ENCODE data around the gene CNOT10. TPM values are rescaled to one million over a fixed set of nuclear protein-coding genes. Genes with fewer than 3 reads are reported as not detected.

Gene CNOT10
- total RNA-seq, 1 experiment from 2014 or later: 46.2 TPM

DNA sequence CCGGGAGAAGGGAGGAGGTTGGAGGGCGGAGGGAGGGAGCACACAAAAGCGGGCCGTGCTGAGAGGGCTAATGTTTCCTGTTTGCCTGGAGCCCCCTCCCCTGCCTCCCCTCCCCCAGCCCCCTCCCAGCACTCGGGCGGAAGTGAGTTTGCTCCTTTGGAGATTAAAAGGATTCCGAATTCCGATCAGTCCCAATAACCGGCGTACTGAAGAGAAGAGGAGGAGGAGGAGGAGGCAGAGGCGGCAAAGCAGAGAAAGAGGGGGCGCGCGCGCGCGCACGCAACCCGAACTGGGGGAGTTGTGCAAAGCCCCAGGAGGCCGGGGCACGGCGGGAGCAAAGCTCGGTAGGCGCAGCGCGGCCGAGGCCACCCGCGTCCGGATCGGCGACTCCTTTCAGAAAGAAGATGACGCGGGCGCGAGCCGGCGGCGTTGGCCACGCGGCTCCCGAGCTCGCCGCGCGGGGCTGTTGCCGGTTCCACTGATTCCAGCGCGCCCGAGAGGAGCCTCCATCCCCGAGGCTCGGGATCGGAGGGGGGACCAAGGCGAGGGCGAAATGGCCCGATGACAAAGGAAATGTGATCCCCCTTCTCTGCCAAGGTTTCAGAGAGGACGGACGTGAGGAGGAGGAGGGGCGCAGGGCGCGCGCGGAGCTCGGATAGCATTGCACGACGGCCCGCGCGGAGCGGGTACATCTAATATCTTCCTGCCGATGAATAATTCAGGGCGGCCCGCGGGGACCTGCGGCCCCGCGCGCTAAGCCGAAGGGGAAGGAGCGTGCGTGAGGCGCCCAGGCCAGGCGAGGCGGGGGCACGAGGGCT is 131.7 kb downstream of the CNOT10 start:
- H3F3A ChIP-seq (ENCODE audit: low read length, unreplicated experiment): no peaks in the 10 kb centered on the region
- BruUV-seq (replicated peaks): no TSS peak
- H3K4me3 ChIP-seq (ENCODE audit: low read length): peak overlapping the region; percentile 58
- no peaks in the 10 kb centered on the region for H4K20me1 ChIP-seq (ENCODE audit: low read length)
- no peaks in the 10 kb centered on the region for H3K79me2 ChIP-seq (ENCODE audit: low read length)
- ChIA-PET CTCF (no interaction called here), POLR2A (ENCODE audit: unreplicated experiment) (interaction anchor here (0.5 kb wide), 1 partner anchor 186 kb away, joined by 3 read pairs; no protein-coding TSS in a partner anchor)
- H3K4me2 ChIP-seq (ENCODE audit: low read length): peak overlapping the region; percentile 73
- no peaks in the 10 kb centered on the region for H3K9me2 ChIP-seq (replicated peaks; ENCODE audit: low read length)
- H3K27ac ChIP-seq (ENCODE audit: low read length): no peak overlapping the region
- DNase-seq (no peak), ATAC-seq (peak; percentile 39)
- H3K4me1 ChIP-seq (ENCODE audit: insufficient read depth, low read length): no peaks in the 10 kb centered on the region
- H3K9me3 ChIP-seq (ENCODE audit: low read length): no peaks in the 10 kb centered on the region
- H3K27me3 ChIP-seq (ENCODE audit: low read length): no peaks in the 10 kb centered on the region
- peak overlapping the region; percentile 41 for H3K9ac ChIP-seq (ENCODE audit: low read length)
- intact Hi-C loops (cut with micrococcal nuclease): no loop called here
- no peaks in the 10 kb centered on the region for H3K36me3 ChIP-seq (ENCODE audit: low read depth, low read length)
- no peak for TF ChIP-seq EZH2phosphoT487 (IDR thresholded peaks at IDR 0.05; ENCODE audit: borderline replicate concordance, low read length)
- TF ChIP-seq EZH2 (IDR thresholded peaks at IDR 0.05; ENCODE audit: low read length, unreplicated experiment): no peak
- TF ChIP-seq CTCF (conservative IDR thresholded peaks at IDR 0.05; ENCODE audit: low read depth, low read length): no peak
- H2AFZ ChIP-seq (ENCODE audit: low read length): peak overlapping the region; percentile 76; the same call in 1 of the 2 replicates

DNA sequence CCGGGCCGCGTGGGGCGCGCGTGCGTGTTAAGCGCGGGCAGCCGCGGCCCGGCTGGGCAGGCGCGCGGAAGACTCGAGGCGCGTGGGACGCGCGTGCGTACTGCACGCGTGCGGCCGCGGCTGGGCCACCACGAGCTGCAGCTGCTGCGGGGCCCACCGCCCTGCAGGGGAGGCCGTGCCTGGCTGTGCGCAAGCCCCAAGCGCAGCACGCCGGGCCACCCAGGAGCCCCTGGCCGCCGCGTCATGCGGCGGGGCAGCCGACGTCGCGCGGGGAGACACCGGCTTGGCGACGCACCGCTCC is 132.2 kb downstream of the CNOT10 start:
- Histone ChIP-seq H3K4me1 (ENCODE audit: insufficient read depth, low read length) (no peaks in the 10 kb centered on the region), H3K4me3 (ENCODE audit: low read length) (no peak overlapping the region), H3K9me2 (replicated peaks; ENCODE audit: low read length) (no peaks in the 10 kb centered on the region), H3F3A (ENCODE audit: low read length, unreplicated experiment) (no peaks in the 10 kb centered on the region), H3K4me2 (ENCODE audit: low read length) (no peak overlapping the region), H3K27ac (ENCODE audit: low read length) (no peak overlapping the region), H3K9me3 (ENCODE audit: low read length) (no peaks in the 10 kb centered on the region), H3K79me2 (ENCODE audit: low read length) (no peaks in the 10 kb centered on the region), H3K9ac (ENCODE audit: low read length) (no peak overlapping the region), H2AFZ (ENCODE audit: low read length) (no peak overlapping the region), H3K36me3 (ENCODE audit: low read depth, low read length) (no peaks in the 10 kb centered on the region), H4K20me1 (ENCODE audit: low read length) (no peaks in the 10 kb centered on the region), H3K27me3 (ENCODE audit: low read length) (no peaks in the 10 kb centered on the region)
- DNase-seq: no peak
- POLR2A ChIA-PET (ENCODE audit: unreplicated experiment): interaction anchor here (0.5 kb wide), 1 partner anchor 186 kb away, joined by 3 read pairs; no protein-coding TSS in a partner anchor
- intact Hi-C loops (cut with micrococcal nuclease): no loop called here
- no peak for ATAC-seq
- BruUV-seq (replicated peaks): no TSS peak
- CTCF ChIA-PET: no interaction called here
- no peak for TF ChIP-seq EZH2phosphoT487 (IDR thresholded peaks at IDR 0.05; ENCODE audit: borderline replicate concordance, low read length)
- no peak for TF ChIP-seq CTCF (conservative IDR thresholded peaks at IDR 0.05; ENCODE audit: low read depth, low read length)
- TF ChIP-seq EZH2 (IDR thresholded peaks at IDR 0.05; ENCODE audit: low read length, unreplicated experiment): no peak

DNA sequence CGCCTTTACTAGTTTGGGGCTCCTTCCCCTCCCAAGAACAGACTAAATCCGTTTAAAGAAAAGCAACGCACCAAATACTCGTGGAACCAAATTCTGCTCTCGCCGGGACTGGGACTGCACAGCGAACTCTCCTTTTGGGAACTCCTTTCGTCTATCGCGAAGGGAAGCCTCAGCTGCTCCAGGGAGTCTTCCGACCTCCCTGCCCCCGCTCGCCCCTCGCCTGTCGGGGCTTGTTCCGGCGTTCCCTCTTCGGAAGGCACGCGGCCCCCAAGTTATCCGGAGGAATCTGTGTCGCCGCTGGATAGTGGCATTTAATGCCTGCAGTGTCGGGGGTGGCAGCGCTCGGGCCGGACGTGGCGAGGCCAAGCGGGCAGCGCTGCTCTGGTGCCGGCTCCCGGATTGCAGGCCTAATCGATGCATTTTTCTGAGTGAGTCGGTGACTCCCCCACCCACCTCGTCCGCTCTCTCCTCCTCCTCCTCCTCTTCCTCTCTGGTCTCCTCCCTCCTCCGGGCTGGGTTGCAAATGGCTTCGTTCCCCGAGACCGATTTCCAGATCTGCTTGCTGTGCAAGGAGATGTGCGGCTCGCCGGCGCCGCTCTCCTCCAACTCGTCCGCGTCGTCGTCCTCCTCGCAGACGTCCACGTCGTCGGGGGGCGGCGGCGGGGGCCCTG is 132.7 kb downstream of the CNOT10 start, which contains the start of gene TRIM71:
Gene TRIM71 (plus strand): TSS at position 440 of the 671 bp plus-strand sequence. CDS start 84 bp downstream, at position 524.
- no peak for TF ChIP-seq EZH2 (IDR thresholded peaks at IDR 0.05; ENCODE audit: low read length, unreplicated experiment)
- no peak for TF ChIP-seq EZH2phosphoT487 (IDR thresholded peaks at IDR 0.05; ENCODE audit: borderline replicate concordance, low read length)
- TF ChIP-seq CTCF (conservative IDR thresholded peaks at IDR 0.05; ENCODE audit: low read depth, low read length): no peak
- no TSS peak for BruUV-seq (replicated peaks)
- Histone ChIP-seq H3K9me3 (ENCODE audit: low read length) (no peaks in the 10 kb centered on the region), H3K36me3 (ENCODE audit: low read depth, low read length) (no peaks in the 10 kb centered on the region), H3K9me2 (replicated peaks; ENCODE audit: low read length) (no peaks in the 10 kb centered on the region), H3K27ac (ENCODE audit: low read length) (no peak within 1 kb of the TSS), H3F3A (ENCODE audit: low read length, unreplicated experiment) (no peaks in the 10 kb centered on the region), H3K9ac (ENCODE audit: low read length) (peak within 1 kb of the TSS; percentile 41), H3K4me3 (ENCODE audit: low read length) (peak within 1 kb of the TSS; percentile 58), H3K27me3 (ENCODE audit: low read length) (no peaks in the 10 kb centered on the region), H3K79me2 (ENCODE audit: low read length) (no peaks in the 10 kb centered on the region), H4K20me1 (ENCODE audit: low read length) (no peaks in the 10 kb centered on the region), H3K4me1 (ENCODE audit: insufficient read depth, low read length) (no peaks in the 10 kb centered on the region), H3K4me2 (ENCODE audit: low read length) (peak within 1 kb of the TSS; percentile 73), H2AFZ (ENCODE audit: low read length) (peak within 1 kb of the TSS; percentile 76; the same call in 1 of the 2 replicates)
- intact Hi-C loops (cut with micrococcal nuclease): no loop called here
- ChIA-PET POLR2A (ENCODE audit: unreplicated experiment) (no interaction called here), CTCF (no interaction called here)
- no peak for ATAC-seq
- DNase-seq: no peak
